Activated T-helper 17 cell treated with anti-CD3 and anti-CD28 coated beads, Interleukin-2, amount 50 U/mL, for 72 hours (primary cell): ENCODE measurements around the gene SPC24. TPM values are rescaled to one million over a fixed set of nuclear protein-coding genes. Genes with fewer than 3 reads are reported as not detected.
A peak's percentile ranks its signal among the peaks of the same experiment; 100 is the strongest.
"Not testable (repeated sequence)": the region's sequence is repeated elsewhere in the genome, so short reads cannot be mapped to it uniquely, and the experiment has no call there.

Experiments
- ATAC-seq: fragments of 150-1000 bp; cut with Tn5 transposase; replicated peaks from 2 replicates; pipeline ENCODE4 v1.10.0; 2021; ENCODE audit warnings: mild to moderate bottlenecking, moderate library complexity
- H3K27ac Mint-ChIP-seq: one replicate; pipeline ENCODE4 v1.8.0; 2022; ENCODE audit warnings: mixed read lengths
- H3K27me3 Mint-ChIP-seq: one replicate; pipeline ENCODE4 v1.8.0; 2022; ENCODE audit warnings: mixed read lengths
- H3K36me3 Mint-ChIP-seq: one replicate; pipeline ENCODE4 v1.8.0; 2022; ENCODE audit warnings: low read depth, mild to moderate bottlenecking, mixed read lengths
- H3K4me1 Mint-ChIP-seq: one replicate; pipeline ENCODE4 v1.8.0; 2022; ENCODE audit warnings: mixed read lengths
- H3K4me3 Mint-ChIP-seq: one replicate; pipeline ENCODE4 v1.8.0; 2022; ENCODE audit warnings: mild to moderate bottlenecking, mixed read lengths
- H3K9me3 Mint-ChIP-seq: one replicate; pipeline ENCODE4 v1.8.0; 2022; ENCODE audit warnings: mixed read lengths
- total RNA-seq, 2 donors: library from RNA; stranded (reverse); gene quantifications; one replicate each; pipeline ENCODE4 v1.2.3, GENCODE V29; 2022

Gene SPC24
- total RNA-seq, 2 donors from 2014 or later: 44.3 to 53.9 TPM

GRCh38 chr19:11179716-11180297 is 24.2 kb upstream of the SPC24 start:
- H3K27me3 Mint-ChIP-seq: peaks cover 4% of the 10 kb centered on the region
- ATAC-seq: peak; percentile 91
- peaks cover 4% of the 10 kb centered on the region for H3K4me1 Mint-ChIP-seq
- no peak overlapping the region for H3K27ac Mint-ChIP-seq
- H3K9me3 Mint-ChIP-seq: no peaks in the 10 kb centered on the region
- H3K4me3 Mint-ChIP-seq: peak overlapping the region; percentile 33
- H3K36me3 Mint-ChIP-seq: no peaks in the 10 kb centered on the region

- H3K4me1 Mint-ChIP-seq, H3K27ac Mint-ChIP-seq, H3K27me3 Mint-ChIP-seq, ATAC-seq, H3K9me3 Mint-ChIP-seq, H3K4me3 Mint-ChIP-seq, H3K36me3 Mint-ChIP-seq: not testable (repeated sequence)
Measured at GRCh38 chr19:11179145-11179465, 23.5 kb upstream of the SPC24 start.

- H3K9me3 Mint-ChIP-seq: no peaks in the 10 kb centered on the region
- no peak for ATAC-seq
- H3K36me3 Mint-ChIP-seq: no peaks in the 10 kb centered on the region
- H3K27ac Mint-ChIP-seq: peak overlapping the region; percentile 51
- peaks cover 4% of the 10 kb centered on the region for H3K27me3 Mint-ChIP-seq
- peaks cover 4% of the 10 kb centered on the region for H3K4me1 Mint-ChIP-seq
- no peak overlapping the region for H3K4me3 Mint-ChIP-seq
Measured at GRCh38 chr19:11177592-11177991, 22.0 kb upstream of the SPC24 start.

- no peaks in the 10 kb centered on the region for H3K9me3 Mint-ChIP-seq
- H3K27ac Mint-ChIP-seq: no peak overlapping the region
- peaks cover 4% of the 10 kb centered on the region for H3K27me3 Mint-ChIP-seq
- H3K4me1 Mint-ChIP-seq: peaks cover 4% of the 10 kb centered on the region
- no peak for ATAC-seq
- H3K4me3 Mint-ChIP-seq: no peak overlapping the region
- no peaks in the 10 kb centered on the region for H3K36me3 Mint-ChIP-seq
Measured at GRCh38 chr19:11176466-11177193, 21.0 kb upstream of the SPC24 start.

- ATAC-seq: no peak
- peaks cover 4% of the 10 kb centered on the region for H3K27me3 Mint-ChIP-seq
- H3K36me3 Mint-ChIP-seq: no peaks in the 10 kb centered on the region
- no peaks in the 10 kb centered on the region for H3K9me3 Mint-ChIP-seq
- peaks cover 4% of the 10 kb centered on the region for H3K4me1 Mint-ChIP-seq
- H3K4me3 Mint-ChIP-seq: no peak overlapping the region
- H3K27ac Mint-ChIP-seq: no peak overlapping the region
Measured at GRCh38 chr19:11175920-11176319, 20.3 kb upstream of the SPC24 start.

- Mint-ChIP-seq H3K9me3 (no peaks in the 10 kb centered on the region), H3K27ac (no peak overlapping the region), H3K27me3 (peaks cover 4% of the 10 kb centered on the region), H3K4me3 (no peak overlapping the region), H3K4me1 (peaks cover 4% of the 10 kb centered on the region), H3K36me3 (no peaks in the 10 kb centered on the region)
- ATAC-seq: no peak
Measured at GRCh38 chr19:11174336-11174735, 18.8 kb upstream of the SPC24 start.

- no peaks in the 10 kb centered on the region for H3K9me3 Mint-ChIP-seq
- H3K27me3 Mint-ChIP-seq: peaks cover 4% of the 10 kb centered on the region
- peaks cover 4% of the 10 kb centered on the region for H3K4me1 Mint-ChIP-seq
- H3K27ac Mint-ChIP-seq: no peak overlapping the region
- H3K4me3 Mint-ChIP-seq: no peak overlapping the region
- no peaks in the 10 kb centered on the region for H3K36me3 Mint-ChIP-seq
- ATAC-seq: no peak
Measured at GRCh38 chr19:11173516-11174155, 18.1 kb upstream of the SPC24 start.

GRCh38 chr19:11172576-11172975 is 17.0 kb upstream of the SPC24 start:
- H3K36me3 Mint-ChIP-seq: no peaks in the 10 kb centered on the region
- H3K27ac Mint-ChIP-seq: no peak overlapping the region
- H3K4me3 Mint-ChIP-seq: no peak overlapping the region
- H3K4me1 Mint-ChIP-seq: no peaks in the 10 kb centered on the region
- H3K27me3 Mint-ChIP-seq: no peaks in the 10 kb centered on the region
- ATAC-seq: no peak
- H3K9me3 Mint-ChIP-seq: no peaks in the 10 kb centered on the region

- no peaks in the 10 kb centered on the region for H3K36me3 Mint-ChIP-seq
- no peaks in the 10 kb centered on the region for H3K27me3 Mint-ChIP-seq
- ATAC-seq: no peak
- H3K4me1 Mint-ChIP-seq: no peaks in the 10 kb centered on the region
- H3K9me3 Mint-ChIP-seq: no peaks in the 10 kb centered on the region
- H3K4me3 Mint-ChIP-seq: no peak overlapping the region
- H3K27ac Mint-ChIP-seq: no peak overlapping the region
Measured at GRCh38 chr19:11171144-11171543, 15.6 kb upstream of the SPC24 start.

GRCh38 chr19:11169896-11170678 is 14.5 kb upstream of the SPC24 start:
- no peak overlapping the region for H3K27ac Mint-ChIP-seq

GRCh38 chr19:11168568-11168967 is 13.0 kb upstream of the SPC24 start:
- H3K4me3 Mint-ChIP-seq: no peak overlapping the region
- H3K36me3 Mint-ChIP-seq: no peaks in the 10 kb centered on the region
- ATAC-seq: no peak
- H3K27me3 Mint-ChIP-seq: no peaks in the 10 kb centered on the region
- H3K4me1 Mint-ChIP-seq: no peaks in the 10 kb centered on the region
- no peaks in the 10 kb centered on the region for H3K9me3 Mint-ChIP-seq
- no peak overlapping the region for H3K27ac Mint-ChIP-seq

More at GRCh38 chr19:11169896-11170678, 14.5 kb upstream of the SPC24 start:
- no peaks in the 10 kb centered on the region for H3K4me1 Mint-ChIP-seq
- no peaks in the 10 kb centered on the region for H3K36me3 Mint-ChIP-seq
- no peaks in the 10 kb centered on the region for H3K27me3 Mint-ChIP-seq
- no peak for ATAC-seq
- H3K4me3 Mint-ChIP-seq: no peak overlapping the region
- H3K9me3 Mint-ChIP-seq: no peaks in the 10 kb centered on the region

- no peaks in the 10 kb centered on the region for H3K4me1 Mint-ChIP-seq
- ATAC-seq: no peak
- no peak overlapping the region for H3K27ac Mint-ChIP-seq
- H3K4me3 Mint-ChIP-seq: no peak overlapping the region
- H3K36me3 Mint-ChIP-seq: no peaks in the 10 kb centered on the region
- H3K9me3 Mint-ChIP-seq: no peaks in the 10 kb centered on the region
- H3K27me3 Mint-ChIP-seq: no peaks in the 10 kb centered on the region
Measured at GRCh38 chr19:11166281-11167142, 10.9 kb upstream of the SPC24 start.

GRCh38 chr19:11165486-11166030 is 10.0 kb upstream of the SPC24 start:
- Mint-ChIP-seq H3K36me3 (no peaks in the 10 kb centered on the region), H3K27me3 (no peaks in the 10 kb centered on the region), H3K9me3 (no peaks in the 10 kb centered on the region), H3K4me1 (no peaks in the 10 kb centered on the region), H3K27ac (no peak overlapping the region), H3K4me3 (no peak overlapping the region)
- ATAC-seq: no peak
